Measurements from ENCODE around the gene HDAC2.
"Not testable (repeated sequence)": the region's sequence is repeated elsewhere in the genome, so short reads cannot be mapped to it uniquely, and the experiment has no call there.

Gene HDAC2

DNA sequence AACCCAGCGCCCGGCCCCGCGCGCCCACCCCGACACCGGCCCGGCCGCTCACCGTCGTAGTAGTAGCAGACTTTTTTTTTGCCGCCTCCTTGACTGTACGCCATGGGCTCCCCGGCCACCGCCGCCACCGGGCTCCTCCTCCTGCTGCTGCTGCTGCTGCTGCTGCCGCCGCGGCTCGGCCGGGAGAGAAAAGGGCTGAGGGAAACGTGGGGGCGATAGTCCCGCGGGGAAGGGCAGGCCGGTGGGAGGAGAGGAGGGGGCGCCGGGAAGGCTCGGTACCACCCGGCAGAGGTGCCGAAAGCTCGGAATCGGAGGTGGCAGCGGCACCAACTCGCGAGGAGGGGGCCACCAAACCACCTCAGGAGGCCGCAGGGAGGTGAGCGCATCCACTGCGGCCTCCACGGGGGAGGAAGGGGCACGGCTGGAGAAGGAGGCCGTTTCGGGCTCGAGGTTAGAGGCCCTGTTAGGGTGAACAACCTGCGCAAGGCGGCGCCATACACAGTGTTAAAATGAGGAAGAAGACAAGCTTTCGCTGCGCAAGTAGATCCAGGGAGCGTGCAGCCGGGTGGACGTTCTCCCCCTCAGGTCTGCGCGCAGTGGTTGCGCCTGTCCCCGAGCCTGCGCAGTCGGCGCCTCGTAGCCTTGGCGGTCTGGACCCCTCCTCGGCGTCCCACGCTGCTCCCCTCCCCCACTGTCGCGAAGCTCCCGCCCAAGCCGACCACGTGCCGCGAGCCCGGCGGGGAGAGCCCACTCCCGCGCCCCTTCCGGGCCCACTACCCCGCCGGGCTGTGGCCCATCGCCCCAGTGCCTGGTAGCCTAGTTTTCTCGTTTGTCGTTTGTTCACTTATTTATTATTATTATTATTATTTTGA, at the start of gene HDAC2:
Gene HDAC2, minus strand, starts transcription at position 344 of the 872 bp plus-strand sequence. Its CDS starts 240 bp downstream, at position 104.
- peak; percentile 70 for DNase-seq

- no peak for DNase-seq
These were observed 49.2 kb upstream of the HDAC2 start for GRCh38 chr6:114020196-114020595.

GRCh38 chr6:114017146-114017545, 46.2 kb upstream of the HDAC2 start:
- not testable (repeated sequence) for DNase-seq

DNA sequence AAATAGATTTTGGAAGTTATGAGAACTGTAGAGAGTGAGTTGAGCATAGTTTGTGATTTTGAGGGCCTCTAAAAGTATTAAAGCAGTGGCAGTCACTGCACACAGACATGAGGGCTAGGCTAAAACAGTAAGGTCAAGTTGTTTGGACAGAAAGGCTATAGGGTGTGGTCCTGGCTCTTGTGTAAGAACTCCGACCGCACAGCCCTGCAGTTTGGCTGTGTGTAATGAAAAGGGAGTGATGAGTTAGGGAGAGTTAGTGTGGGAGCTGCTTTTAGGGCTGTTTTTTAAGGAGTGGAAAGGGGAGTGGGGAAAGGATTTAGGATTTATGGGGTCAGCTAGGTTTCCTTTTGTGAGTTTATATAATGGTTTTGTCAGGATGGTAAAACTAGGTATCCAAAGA, 43.2 kb upstream of the HDAC2 start:
- not testable (repeated sequence) for DNase-seq

DNA sequence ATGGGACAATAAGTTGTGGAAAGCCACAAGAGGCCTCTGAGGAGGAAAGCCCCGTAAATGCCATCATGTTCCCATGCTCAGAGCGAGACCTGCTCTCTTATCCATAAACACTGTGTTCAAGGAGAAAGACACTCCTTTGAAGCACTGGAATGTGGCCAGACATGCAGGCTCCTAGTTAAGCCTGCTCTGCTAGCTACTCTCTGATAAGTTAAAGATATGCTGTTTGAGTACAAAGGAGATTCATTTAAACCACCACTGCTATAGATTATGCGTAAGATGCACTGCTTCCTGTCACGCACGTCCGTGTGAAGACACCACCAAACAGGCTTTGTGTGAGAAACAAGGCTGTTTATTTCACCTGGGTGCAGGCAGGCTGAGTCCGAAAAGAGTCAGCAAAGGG, 40.5 kb upstream of the HDAC2 start:
- DNase-seq = not testable (repeated sequence)

DNA sequence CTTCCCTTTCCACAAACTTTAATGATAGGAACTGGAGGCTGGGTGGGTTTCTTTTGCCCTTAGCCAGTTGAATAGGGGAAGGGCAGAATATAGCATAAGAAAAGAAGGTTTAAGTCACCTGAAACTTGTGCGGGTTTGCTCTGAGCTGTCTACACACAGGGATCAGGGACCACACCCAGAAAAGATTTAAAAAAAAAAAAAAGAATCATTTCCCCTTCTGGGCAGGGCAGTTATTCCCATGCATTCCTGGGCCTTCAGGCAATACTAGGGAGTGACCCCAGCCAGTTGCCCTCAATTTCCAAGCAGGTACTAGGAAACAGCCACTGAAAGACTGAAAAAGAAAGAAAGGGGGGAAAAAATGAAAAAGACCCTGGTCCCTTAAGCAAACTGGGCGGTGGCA, 39.6 kb upstream of the HDAC2 start:
- no peak for DNase-seq

DNA sequence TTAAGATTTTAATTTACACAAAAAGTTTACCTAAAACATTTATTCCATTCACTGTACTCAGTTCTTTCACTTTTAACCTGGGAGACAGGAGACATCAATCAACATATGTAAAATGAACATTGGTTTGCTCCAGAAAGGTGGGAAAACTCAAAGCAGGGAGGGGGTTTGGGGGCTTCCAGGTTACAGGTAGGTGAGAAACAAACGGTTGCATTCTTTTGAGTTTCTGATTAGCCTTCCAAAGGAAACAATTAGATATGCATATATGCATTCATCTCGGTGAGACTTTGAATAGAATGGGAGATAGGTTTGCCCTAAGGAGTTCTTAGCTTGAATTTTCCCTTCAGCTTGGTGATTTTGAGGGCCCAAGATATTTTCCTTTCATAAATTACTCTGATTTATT, 38.2 kb upstream of the HDAC2 start:
- DNase-seq = no peak

- DNase-seq = no peak
These were observed 37.4 kb upstream of the HDAC2 start for GRCh38 chr6:114008331-114008730.

GRCh38 chr6:114007516-114007915, 36.6 kb upstream of the HDAC2 start:
- no peak for DNase-seq

- DNase-seq = no peak
These were observed 30.4 kb upstream of the HDAC2 start for GRCh38 chr6:114001354-114001753.

DNA sequence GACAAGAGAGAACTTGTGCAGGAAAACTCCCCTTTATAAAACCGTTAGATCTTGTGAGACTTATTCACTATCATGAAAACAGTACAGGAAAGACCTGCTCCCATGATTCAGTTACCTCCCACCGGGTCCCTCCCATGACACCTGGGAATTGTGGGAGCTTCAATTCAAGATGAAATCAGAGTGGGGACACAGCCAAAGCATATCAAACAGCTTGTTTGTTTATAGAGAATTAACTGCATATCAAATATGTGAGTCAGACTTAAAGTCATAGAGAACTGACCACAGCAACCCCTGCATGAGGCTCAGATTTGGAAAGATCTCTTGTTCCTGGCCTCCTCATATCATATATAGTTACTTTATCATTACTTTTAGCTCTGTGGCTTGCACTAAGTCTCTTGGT, 29.1 kb upstream of the HDAC2 start:
- no peak for DNase-seq

- DNase-seq = no peak
These were observed 28.3 kb upstream of the HDAC2 start for GRCh38 chr6:113999284-113999683.

DNA sequence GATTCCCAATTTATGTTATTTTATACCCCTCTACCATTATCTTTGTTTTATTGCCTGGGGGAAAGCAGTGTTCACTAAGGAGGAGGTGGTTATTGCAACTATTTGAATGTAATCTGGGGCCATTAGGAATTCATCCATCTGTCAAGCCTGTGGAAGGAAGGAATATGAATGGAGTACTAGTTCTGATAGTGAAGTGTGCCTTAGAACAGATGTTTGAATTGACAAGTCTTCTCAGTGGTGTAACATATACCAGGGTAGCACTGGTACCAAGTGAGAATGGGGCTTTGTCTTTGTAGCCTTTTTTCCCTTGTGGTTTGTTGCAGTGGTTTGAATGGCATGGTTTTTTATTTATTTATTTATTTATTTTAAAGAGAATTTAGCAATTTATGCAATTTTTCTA, 27.9 kb upstream of the HDAC2 start:
- no peak for DNase-seq

- DNase-seq = no peak
These were observed 26.2 kb upstream of the HDAC2 start for GRCh38 chr6:113997116-113997515.

- no peak for DNase-seq
These were observed 24.7 kb upstream of the HDAC2 start for GRCh38 chr6:113995634-113996033.

DNA sequence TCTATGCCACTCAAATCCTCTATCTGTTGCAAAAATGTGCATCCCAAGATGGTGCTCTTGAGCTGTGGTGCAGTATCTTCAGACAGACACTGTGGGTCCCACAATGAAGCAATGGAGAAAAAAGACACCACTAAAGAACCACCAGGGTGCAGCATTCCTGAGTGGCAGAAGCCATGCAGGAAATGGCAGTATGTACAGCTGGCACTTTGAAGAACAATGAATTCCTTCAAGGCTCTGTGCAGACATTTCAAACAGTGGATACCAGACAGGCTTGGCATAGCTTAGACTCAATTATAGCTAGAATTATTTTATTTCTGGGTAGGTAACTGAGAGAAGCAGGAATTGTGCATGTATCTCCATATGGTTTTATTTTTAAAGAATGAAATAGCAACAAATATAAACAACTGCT, 24.0 kb upstream of the HDAC2 start:
- DNase-seq = no peak

DNA sequence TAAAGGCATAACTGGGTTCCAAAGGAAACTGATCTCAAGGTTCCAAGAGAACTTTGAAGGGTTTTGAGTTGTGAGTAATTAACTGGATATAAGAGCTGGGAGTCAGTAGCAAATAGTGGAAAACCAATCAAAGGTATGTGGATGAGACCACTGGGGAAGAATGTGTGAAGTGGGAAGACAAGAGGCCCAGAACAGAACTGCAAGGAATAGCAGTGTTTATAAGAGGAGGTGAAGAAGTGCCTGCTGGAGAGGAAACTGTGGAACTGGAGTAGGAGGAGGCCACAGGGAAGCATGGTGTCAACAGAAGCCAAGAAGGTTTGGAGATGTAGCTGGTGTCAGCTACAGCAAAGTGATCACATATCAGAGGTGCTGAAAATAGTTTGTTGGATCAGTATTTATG, 18.7 kb upstream of the HDAC2 start:
- DNase-seq = no peak

- not testable (repeated sequence) for DNase-seq
These were observed 11.7 kb upstream of the HDAC2 start for GRCh38 chr6:113982675-113983074.

GRCh38 chr6:113982055-113982550, 11.2 kb upstream of the HDAC2 start:
- no peak for DNase-seq

- no peak for DNase-seq
These were observed 10.1 kb upstream of the HDAC2 start for GRCh38 chr6:113980937-113981554.

GRCh38 chr6:113979937-113980336, 9.0 kb upstream of the HDAC2 start:
- DNase-seq = peak; percentile 18

- no peak for DNase-seq
These were observed 7.2 kb upstream of the HDAC2 start for GRCh38 chr6:113978084-113978675.

DNA sequence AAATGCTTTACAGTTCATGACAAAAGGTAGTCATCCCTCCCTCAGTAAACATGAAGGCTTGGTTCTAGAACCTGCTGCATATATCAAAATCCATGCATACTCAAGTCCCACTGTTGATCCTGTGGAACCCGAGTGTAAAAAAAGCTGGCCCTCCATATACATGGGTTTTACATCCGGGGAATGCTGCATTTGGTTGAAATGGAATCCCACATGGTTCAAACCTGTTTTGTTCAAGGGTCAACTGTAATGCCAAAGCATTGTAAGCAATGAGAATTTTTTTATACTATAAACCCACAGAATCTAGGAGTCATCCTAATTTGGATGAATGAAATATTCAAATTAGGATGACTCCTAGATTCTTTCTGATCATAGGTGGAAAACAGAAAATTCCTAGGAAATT, 5.9 kb upstream of the HDAC2 start:
- DNase-seq = no peak

GRCh38 chr6:113971741-113972140, 793 bp upstream of the HDAC2 start:
- DNase-seq = no peak
